Stimulated activated CD4-positive, alpha-beta T cell treated with anti-CD3 and anti-CD28 coated beads, Interleukin-15, amount 100 ng/mL, for 48 hours (primary cell): ENCODE results near the gene PAFAH1B1.
"Not testable (repeated sequence)": the region's sequence is repeated elsewhere in the genome, so short reads cannot be mapped to it uniquely, and the experiment has no call there.

Source experiments
- DNase-seq, 2 donors: peaks; one replicate each; pipeline ENCODE4 v3.0.0-alpha.2; 2020; ENCODE audit warnings: low read depth in 2 of 2

The PAFAH1B1 gene

GRCh38 chr17:2635675-2636074, 42.2 kb downstream of the PAFAH1B1 start:
- DNase-seq, result no peak

- no peak for DNase-seq
These were observed 42.9 kb downstream of the PAFAH1B1 start for GRCh38 chr17:2636169-2636930.

- no peak for DNase-seq
These were observed 44.0 kb downstream of the PAFAH1B1 start for GRCh38 chr17:2637422-2637821.

GRCh38 chr17:2644971-2645370, 51.5 kb downstream of the PAFAH1B1 start:
- no peak for DNase-seq

DNA sequence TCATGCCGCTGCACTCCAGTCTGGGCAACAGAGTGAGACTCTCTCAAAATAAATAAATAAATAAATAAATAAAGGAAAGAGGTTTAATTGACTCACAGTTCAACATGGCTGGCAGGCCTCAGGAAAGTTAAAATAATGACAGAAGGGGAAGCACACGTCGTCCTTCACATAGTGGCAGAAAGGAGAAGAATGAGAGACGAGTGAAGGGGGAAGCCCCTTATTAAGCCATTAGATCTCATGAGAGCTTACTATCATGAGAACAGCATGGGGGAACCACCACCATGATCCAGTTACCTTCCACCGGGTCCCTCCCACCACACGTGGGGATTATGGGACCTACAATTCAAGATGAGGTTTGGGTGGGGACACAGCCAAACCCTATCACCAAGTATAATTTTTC, 54.5 kb downstream of the PAFAH1B1 start:
- DNase-seq, result no peak

DNA sequence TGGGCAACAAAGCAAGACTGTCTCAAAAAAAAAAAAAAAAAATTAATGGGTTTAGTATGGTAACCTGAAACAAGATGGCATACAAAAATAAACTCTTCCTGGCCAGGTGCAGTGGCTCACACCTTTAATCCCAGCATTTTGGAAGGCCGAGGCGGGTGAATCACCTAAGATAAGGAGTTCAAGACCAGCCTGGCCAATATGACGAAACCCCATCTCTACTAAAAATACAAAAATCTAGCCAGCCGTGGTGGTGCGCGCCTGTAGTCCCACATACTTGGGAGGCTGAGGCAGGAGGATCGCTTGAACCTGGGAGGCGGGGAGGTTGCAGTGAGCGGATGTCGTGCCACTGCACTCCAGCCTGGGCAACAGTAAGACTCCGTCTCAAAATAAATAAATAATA, 55.7 kb downstream of the PAFAH1B1 start:
- no peak for DNase-seq

DNA sequence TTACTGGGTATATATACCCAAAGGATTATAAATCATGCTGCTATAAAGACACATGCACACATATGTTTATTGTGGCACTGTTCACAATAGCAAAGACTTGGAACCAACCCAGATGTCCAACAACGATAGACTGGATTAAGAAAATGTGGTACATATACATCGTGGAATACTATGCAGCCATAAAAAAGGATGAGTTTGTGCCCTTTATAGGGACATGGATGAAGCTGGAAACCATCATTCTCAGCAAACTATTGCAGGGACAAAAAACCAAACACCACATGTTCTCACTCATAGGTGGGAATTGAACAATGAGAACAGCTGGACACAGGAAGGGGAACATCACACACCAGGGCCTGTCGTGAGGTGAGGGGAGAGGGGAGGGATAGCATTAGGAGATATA, 59.5 kb downstream of the PAFAH1B1 start:
- DNase-seq, result not testable (repeated sequence)

GRCh38 chr17:2655546-2655945, 62.1 kb downstream of the PAFAH1B1 start:
- no peak for DNase-seq

DNA sequence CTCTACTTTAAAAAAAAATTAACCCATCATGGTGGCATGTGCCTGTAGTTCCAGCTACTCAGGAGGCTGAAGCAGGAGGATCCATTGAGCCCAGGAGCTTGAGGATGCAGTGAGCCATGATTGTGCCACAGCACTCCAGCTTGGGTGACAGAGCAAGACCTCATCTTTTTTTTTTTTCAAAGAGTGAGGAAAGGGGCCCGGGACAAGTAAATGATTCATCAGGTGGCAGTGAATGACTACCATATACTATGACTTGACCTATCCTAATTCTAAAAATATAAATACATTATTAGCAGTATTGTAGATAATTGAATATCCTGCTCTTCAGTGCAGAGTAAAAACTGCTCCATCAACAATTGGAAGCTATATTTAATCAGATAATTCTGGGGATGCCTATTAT, 62.8 kb downstream of the PAFAH1B1 start:
- no peak for DNase-seq

DNA sequence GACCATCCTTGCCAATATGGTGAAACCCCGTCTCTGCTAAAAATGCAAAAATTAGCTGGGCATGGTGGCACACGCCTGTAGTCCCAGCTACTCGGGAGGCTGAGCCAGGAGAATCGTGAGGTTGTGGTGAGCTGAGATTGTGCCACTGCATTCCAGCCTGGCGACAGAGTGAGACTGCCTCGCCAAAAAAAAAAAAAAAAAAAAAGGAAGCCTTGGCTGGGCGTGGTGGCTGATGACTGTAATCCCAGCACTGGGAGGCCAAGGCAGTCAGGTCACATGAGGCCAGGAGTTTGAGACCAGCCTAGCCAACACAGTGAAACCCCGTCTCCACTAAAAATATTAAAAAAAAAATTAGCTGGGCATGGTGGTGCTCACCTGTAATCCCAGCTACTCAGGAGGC, 65.9 kb downstream of the PAFAH1B1 start:
- not testable (repeated sequence) for DNase-seq

- DNase-seq, result not testable (repeated sequence)
These were observed 67.0 kb downstream of the PAFAH1B1 start for GRCh38 chr17:2660410-2660809.

DNA sequence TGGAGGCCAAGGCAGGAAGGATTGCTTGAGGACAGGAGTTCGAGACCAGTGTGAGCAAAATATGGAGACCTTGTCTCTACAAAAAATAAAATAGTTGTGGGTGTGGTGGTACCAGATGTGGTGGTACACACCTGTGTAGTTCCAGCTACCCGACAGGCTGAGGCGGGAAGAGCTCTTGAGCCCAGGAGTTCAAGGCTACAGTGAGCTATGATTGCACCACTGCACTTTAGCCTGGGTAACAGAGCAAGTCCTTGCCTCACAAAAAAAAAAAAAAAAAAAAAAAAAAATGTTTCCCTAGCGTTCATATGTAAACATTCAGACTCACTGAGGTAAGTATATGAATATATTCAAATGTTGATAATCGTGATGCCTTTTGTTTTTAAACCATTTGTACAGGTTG, 78.6 kb downstream of the PAFAH1B1 start:
- no peak for DNase-seq

- not testable (repeated sequence) for DNase-seq
These were observed 85.8 kb downstream of the PAFAH1B1 start for GRCh38 chr17:2679247-2679646.

DNA sequence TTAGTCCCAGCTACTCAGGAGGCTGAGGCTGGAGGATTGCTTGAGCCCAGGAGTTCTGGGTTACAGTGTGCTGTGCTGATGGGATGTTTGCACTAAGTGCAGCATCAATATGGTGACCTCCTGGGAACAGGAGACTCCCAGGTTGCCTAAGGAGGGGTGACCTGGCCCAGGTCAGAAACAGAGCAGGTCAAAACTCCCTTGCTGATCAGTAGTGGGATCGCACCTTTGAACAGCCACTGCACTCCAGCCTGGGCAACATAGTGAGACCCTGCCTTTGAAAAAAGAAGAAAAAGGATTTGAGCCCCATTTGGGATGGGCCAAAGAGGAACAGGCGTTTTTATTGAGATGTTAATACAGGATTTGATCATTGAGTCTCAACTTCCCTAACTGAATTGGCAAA, 87.5 kb downstream of the PAFAH1B1 start:
- DNase-seq, result no peak

- no peak for DNase-seq
These were observed 88.2 kb downstream of the PAFAH1B1 start for GRCh38 chr17:2681650-2682049.

- DNase-seq, result no peak
These were observed 88.9 kb downstream of the PAFAH1B1 start for GRCh38 chr17:2682176-2682938.

DNA sequence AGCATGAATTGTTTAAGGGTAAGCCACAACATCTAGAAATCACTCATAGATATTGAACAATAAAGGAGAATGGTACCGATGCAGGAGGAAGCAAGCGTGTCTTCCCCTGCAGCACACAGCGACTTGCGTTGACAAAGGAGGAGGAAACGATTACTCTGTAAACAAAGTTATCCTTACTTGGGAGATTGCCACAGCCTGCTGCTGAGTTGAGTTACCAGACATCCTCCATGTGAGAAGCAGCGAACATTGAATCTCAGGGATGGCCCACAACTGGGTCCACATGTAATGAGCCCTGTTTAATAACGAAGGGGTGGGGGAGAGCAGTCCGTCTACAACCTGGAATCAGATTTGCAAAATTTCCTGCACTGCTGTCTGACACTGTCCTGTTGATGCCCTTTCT, 90.5 kb downstream of the PAFAH1B1 start:
- no peak for DNase-seq

GRCh38 chr17:2684549-2684948, 91.1 kb downstream of the PAFAH1B1 start:
- no peak for DNase-seq

GRCh38 chr17:2685696-2686095, 92.2 kb downstream of the PAFAH1B1 start:
- no peak for DNase-seq

GRCh38 chr17:2687074-2687418, 93.6 kb downstream of the PAFAH1B1 start:
- DNase-seq, result no peak

GRCh38 chr17:2688351-2689342, 95.2 kb downstream of the PAFAH1B1 start:
- DNase-seq, result no peak
